K562 (cell line): ENCODE results near the gene CFAP53. TPM values are rescaled to one million over a fixed set of nuclear protein-coding genes. Genes with fewer than 3 reads are reported as not detected.

Experiments used
- ATF3 ChIP-seq, 2 experiments: fragments of 450-650 bp in 1 of 2; sonication (generic) in 1 of 2; formaldehyde crosslinking in 1 of 2; IDR thresholded peaks in 1 of 2; conservative IDR thresholded peaks in 1 of 2; 2 replicates each; pipeline versions ENCODE4 v1.6.1 to v1.8.1; 2016 to 2023; ENCODE audit warnings: mild to moderate bottlenecking in 2 of 2, moderate library complexity in 2 of 2, inconsistent platforms in 1 of 2, missing genetic modification reagents in 1 of 2
- BHLHE40 ChIP-seq: IDR thresholded peaks from 2 replicates; pipeline ENCODE4 v1.6.1; 2011; ENCODE audit warnings: low read length, improper control_type of control experiment
- CAMTA2 ChIP-seq: fragments of 250-450 bp; sonication (Bioruptor Pico); conservative IDR thresholded peaks from 2 replicates; pipeline ENCODE4 v1.5.1; 2022
- CBFA2T3 ChIP-seq: fragments of 450-650 bp; IDR thresholded peaks from 2 replicates; pipeline ENCODE4 v1.6.1; 2017
- CREB1 ChIP-seq, 2 experiments: sonication (generic) in 1 of 2; formaldehyde crosslinking in 1 of 2; IDR thresholded peaks; 2 replicates each; pipeline versions ENCODE4 v1.6.1 to v1.8.0; 2012 to 2022; ENCODE audit warnings: inconsistent platforms in 1 of 2, mild to moderate bottlenecking in 1 of 2, missing genetic modification reagents in 1 of 2, moderate library complexity in 1 of 2
- E2F8 ChIP-seq: fragments of 450-650 bp; IDR thresholded peaks from 2 replicates; pipeline ENCODE4 v1.7.1; 2018; ENCODE audit warnings: mild to moderate bottlenecking, low read depth; ENCODE audit not compliant: partially characterized antibody
- EHMT2 ChIP-seq: fragments of 450-650 bp; IDR thresholded peaks from 2 replicates; pipeline ENCODE4 v1.6.1; 2018; ENCODE audit warnings: antibody characterized with exemption
- ETV6 ChIP-seq, 3 experiments: fragments of 150-350 bp in 1 of 3; sonication (generic) in 1 of 3; formaldehyde crosslinking in 1 of 3; IDR thresholded peaks; 2 replicates each; pipeline versions ENCODE4 v1.6.1 to v1.8.0; 2014 to 2022; ENCODE audit warnings: borderline replicate concordance in 2 of 3, low read depth in 2 of 3, antibody characterized with exemption in 1 of 3, low read length in 1 of 3, mild to moderate bottlenecking in 1 of 3, missing genetic modification reagents in 1 of 3
- HNRNPUL1 ChIP-seq: fragments of 200-400 bp; formaldehyde crosslinking; IDR thresholded peaks from 2 replicates; pipeline ENCODE4 v1.6.1; 2017; ENCODE audit warnings: low read length
- ID3 ChIP-seq, 2 experiments: fragments of 250-450 bp in 1 of 2; fragments of 450-650 bp in 1 of 2; sonication (Bioruptor Pico) in 1 of 2; IDR thresholded peaks; 2 replicates each; pipeline versions ENCODE4 v1.6.1 to v1.8.0; 2016 to 2021; ENCODE audit warnings: mild to moderate bottlenecking in 2 of 2, moderate library complexity in 2 of 2, missing compliant biosample characterization in 1 of 2, missing genetic modification characterization in 1 of 2
- NR2F6 ChIP-seq: fragments of 450-650 bp; formaldehyde crosslinking; IDR thresholded peaks from 2 replicates; pipeline ENCODE4 v1.4.0; 2020; ENCODE audit warnings: mild to moderate bottlenecking
- PCBP1 ChIP-seq: fragments of 200-400 bp; formaldehyde crosslinking; IDR thresholded peaks from 2 replicates; pipeline ENCODE4 v1.6.1; 2018; ENCODE audit warnings: mild to moderate bottlenecking, low read depth, low read length; ENCODE audit not compliant: poor library complexity, severe bottlenecking
- RBM17 ChIP-seq: fragments of 200-400 bp; formaldehyde crosslinking; IDR thresholded peaks from 2 replicates; pipeline ENCODE4 v1.6.1; 2017; ENCODE audit warnings: low read depth, mild to moderate bottlenecking, low read length, borderline replicate concordance
- SAP30 ChIP-seq: fragments of 200-600 bp; sonication (generic); IDR thresholded peaks from 2 replicates; pipeline ENCODE4 v1.6.1; 2012; ENCODE audit warnings: borderline replicate concordance, low read depth, mild to moderate bottlenecking, moderate library complexity, low read length, control low read depth, inconsistent platforms; ENCODE audit not compliant: insufficient read depth, poor library complexity, severe bottlenecking
- SMARCA4 ChIP-seq: fragments of 450-650 bp; IDR thresholded peaks from 2 replicates; pipeline ENCODE4 v1.6.1; 2016
- TAF15 ChIP-seq: fragments of 200-400 bp; formaldehyde crosslinking; IDR thresholded peaks from 2 replicates; pipeline ENCODE4 v1.6.1; 2017; ENCODE audit warnings: mild to moderate bottlenecking, low read depth, low read length, moderate library complexity
- TAF9B ChIP-seq: fragments of 450-650 bp; IDR thresholded peaks from 2 replicates; pipeline ENCODE4 v1.6.1; 2018; ENCODE audit warnings: mild to moderate bottlenecking; ENCODE audit not compliant: partially characterized antibody
- ZEB2 ChIP-seq: fragments of 450-650 bp; IDR thresholded peaks from 2 replicates; pipeline ENCODE4 v1.6.1; 2016
- ZKSCAN1 ChIP-seq: fragments of 150-350 bp; IDR thresholded peaks from 2 replicates; pipeline ENCODE4 v1.6.1; 2016; ENCODE audit warnings: low read depth, low read length
- ZNF143 ChIP-seq: sonication (generic); formaldehyde crosslinking; IDR thresholded peaks from 2 replicates; pipeline ENCODE4 v1.9.0; 2022; ENCODE audit warnings: mild to moderate bottlenecking, missing genetic modification reagents
- ZNF174 ChIP-seq: fragments of 250-450 bp; sonication (Bioruptor Pico); IDR thresholded peaks from 2 replicates; pipeline ENCODE4 v1.4.0; 2020; ENCODE audit warnings: mild to moderate bottlenecking
- ZNF253 ChIP-seq: fragments of 250-450 bp; sonication (Bioruptor Pico); conservative IDR thresholded peaks from 2 replicates; pipeline ENCODE4 v1.6.1; 2021; ENCODE audit warnings: mild to moderate bottlenecking
- ZNF764 ChIP-seq: fragments of 250-450 bp; sonication (Bioruptor Pico); IDR thresholded peaks from 2 replicates; pipeline ENCODE4 v1.4.0; 2020; ENCODE audit warnings: low read depth, mild to moderate bottlenecking, moderate library complexity
- polyA plus RNA-seq, 8 experiments: library from polyadenylated mRNA; depleted of rRNA in 4 of 8; stranded (reverse) in 5 of 8; unstranded in 3 of 8; fragments of >200 nt; fragmentation: Nextera tagmentation in 2 of 8; fragmentation: Illumina TruSeq in 1 of 8; extraction: Ambion mirVana in 2 of 8; extraction: Trizol in 1 of 8; gene quantifications; 2 replicates each; pipeline versions ENCODE4 v1.2.1 to v1.2.3, GENCODE V29; 2011 to 2014; ENCODE audit warnings: inconsistent platforms in 1 of 8, missing spikeins in 1 of 8
- total RNA-seq, 7 experiments: library from RNA; depleted of rRNA in 6 of 7; stranded (reverse); fragments of >200 nt in 6 of 7; fragmentation: Illumina TruSeq in 2 of 7; extraction: Trizol in 2 of 7; gene quantifications; 2 replicates each; pipeline versions ENCODE4 v1.2.1 to v1.2.3, GENCODE V29; 2011 to 2021; ENCODE audit warnings: low replicate concordance in 1 of 7

CFAP53 gene
- total and polyA plus RNA-seq, 9 of the 15 experiments (the other 6 are each of a cell fraction or from before 2014, with no cell fraction given): 0.21 to 1.9 (median 1.2) TPM

GRCh38 chr18:50287441-50288347 is 21.4 kb upstream of the CFAP53 start, which contains the start of gene CXXC1 (continued):
- TF ChIP-seq ZNF253 (CRISPR knock-in tag) (no peak), CAMTA2 (CRISPR knock-in tag) (no peak), ZNF174 (CRISPR knock-in tag) (no peak), TAF15 (no peak), PCBP1 (no peak), BHLHE40 (peak; percentile 35), SMARCA4 (no peak), CBFA2T3 (no peak), RBM17 (no peak), ZKSCAN1 (peak; percentile 95), ZNF764 (CRISPR knock-in tag) (no peak), ZNF143 (CRISPR knock-in tag) (no peak), ZEB2 (no peak), ETV6 (IDR thresholded peaks at IDR 0.05; ENCODE audit: borderline replicate concordance in 1 of 2, low read depth in 2 of 2, low read length in 1 of 2) (no peak), ETV6 (CRISPR knock-in tag; IDR thresholded peaks at IDR 0.05; ENCODE audit: borderline replicate concordance) (no peak), TAF9B (peak; percentile 7), E2F8 (peak; percentile 44), EHMT2 (no peak), CREB1 (IDR thresholded peaks at IDR 0.05) (peak; percentile 34), CREB1 (CRISPR knock-in tag; IDR thresholded peaks at IDR 0.05) (peak; percentile 91), SAP30 (peak; percentile 99), NR2F6 (CRISPR knock-in tag) (no peak), HNRNPUL1 (no peak), ID3 (CRISPR knock-in tag; IDR thresholded peaks at IDR 0.05) (no peak), ID3 (tag; IDR thresholded peaks at IDR 0.05) (peak; percentile 97), ATF3 (IDR thresholded peaks at IDR 0.05) (no peak), ATF3 (CRISPR knock-in tag; conservative IDR thresholded peaks at IDR 0.05) (no peak; the same call in 1 of the 2 replicates)
